NCI-H1436 treated with DMSO at 0.1 percent for 48 hours (cell line): ENCODE data around the gene SH3GLB2.
"Not testable (repeated sequence)": the region's sequence is repeated elsewhere in the genome, so short reads cannot be mapped to it uniquely, and the experiment has no call there.

Experiments
- DNase-seq: peaks from one replicate; lab custom pipeline; 2025; lab: John Stamatoyannopoulos, UW

Gene SH3GLB2

GRCh38 chr9:128998462-128998861 lies 29.7 kb downstream of the SH3GLB2 start:
- DNase-seq = no peak

DNA sequence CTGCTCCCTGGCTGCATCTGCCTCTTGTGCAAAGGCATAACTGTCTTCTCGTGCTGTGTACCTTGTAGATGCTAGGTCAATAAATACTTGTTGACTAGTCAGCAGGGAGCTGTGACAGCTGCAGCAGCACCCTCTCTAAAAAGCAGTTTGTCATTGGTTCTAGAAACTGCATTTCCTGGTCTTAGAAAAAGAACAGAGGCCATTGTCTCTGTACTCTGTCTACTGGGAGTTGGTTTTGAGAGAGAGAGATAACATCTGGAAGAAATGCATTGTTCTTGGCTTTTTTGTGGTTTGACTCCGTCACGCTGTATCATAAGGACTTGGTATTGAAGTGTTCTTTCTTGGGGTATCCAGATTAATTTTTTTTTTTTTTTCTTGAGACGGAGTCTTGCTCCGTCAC lies 32.3 kb downstream of the SH3GLB2 start:
- no peak for DNase-seq

DNA sequence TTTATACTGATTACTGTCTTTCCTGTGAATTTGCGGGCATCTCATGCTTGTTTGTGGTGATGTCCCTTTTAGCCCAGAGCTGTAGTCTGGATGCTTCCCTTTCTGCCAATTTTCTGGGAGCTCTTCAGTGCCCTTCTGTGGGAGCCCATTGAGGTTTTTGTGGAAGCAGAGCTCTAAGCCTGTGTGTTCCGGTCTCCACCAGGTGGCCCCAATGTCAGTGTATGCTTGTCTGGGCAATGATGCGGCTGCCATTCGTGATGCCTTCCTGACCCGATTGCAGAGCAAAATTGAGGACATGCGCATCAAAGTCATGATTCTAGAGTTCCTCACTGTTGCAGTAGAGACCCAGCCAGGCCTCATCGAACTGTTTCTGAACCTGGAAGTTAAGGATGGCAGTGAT lies 35.1 kb downstream of the SH3GLB2 start:
- no peak for DNase-seq

- no peak for DNase-seq
Measured at GRCh38 chr9:128987805-128988204, 40.3 kb downstream of the SH3GLB2 start.

GRCh38 chr9:128986671-128987070 lies 41.5 kb downstream of the SH3GLB2 start:
- DNase-seq = no peak

DNA sequence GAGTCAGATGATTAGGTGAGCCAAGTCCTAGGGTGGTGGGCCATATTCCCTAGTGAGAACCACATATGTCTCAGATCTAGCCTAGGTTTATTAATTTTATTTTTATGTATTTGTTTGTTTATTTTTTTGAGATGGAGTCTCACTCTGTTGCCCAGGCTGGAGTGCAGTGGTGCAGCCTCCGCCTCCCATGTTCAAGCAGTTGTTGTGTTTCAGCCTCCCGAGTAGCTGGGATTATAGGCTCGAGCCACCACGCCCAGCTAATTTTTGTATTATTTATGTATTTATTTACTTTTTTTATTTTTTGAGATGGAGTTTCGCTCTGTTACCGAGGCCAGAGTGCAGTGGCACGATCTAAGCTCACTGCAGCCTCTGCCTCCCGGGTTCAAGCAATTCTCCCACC lies 44.6 kb downstream of the SH3GLB2 start:
- DNase-seq = no peak

GRCh38 chr9:128979111-128979510 lies 49.0 kb downstream of the SH3GLB2 start:
- DNase-seq = no peak

DNA sequence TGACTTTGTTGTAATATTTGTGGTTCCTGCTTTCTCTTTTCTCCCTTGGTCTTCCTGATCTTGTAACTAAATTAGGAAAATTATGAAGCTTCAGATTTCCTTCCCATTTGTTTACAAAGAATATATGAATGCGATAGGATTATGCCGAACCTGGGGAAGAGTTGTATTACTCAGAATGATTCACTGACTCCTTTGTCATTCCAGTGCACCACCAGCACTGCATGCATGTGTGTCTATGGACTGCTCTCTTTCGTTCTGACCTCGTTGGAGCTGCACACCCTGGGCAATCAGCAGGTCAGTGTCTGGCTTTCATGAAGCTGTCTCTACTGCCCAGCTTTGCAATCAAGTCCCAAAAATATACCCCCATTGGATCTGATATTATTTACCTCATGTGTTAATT lies 55.2 kb downstream of the SH3GLB2 start:
- DNase-seq = no peak

DNA sequence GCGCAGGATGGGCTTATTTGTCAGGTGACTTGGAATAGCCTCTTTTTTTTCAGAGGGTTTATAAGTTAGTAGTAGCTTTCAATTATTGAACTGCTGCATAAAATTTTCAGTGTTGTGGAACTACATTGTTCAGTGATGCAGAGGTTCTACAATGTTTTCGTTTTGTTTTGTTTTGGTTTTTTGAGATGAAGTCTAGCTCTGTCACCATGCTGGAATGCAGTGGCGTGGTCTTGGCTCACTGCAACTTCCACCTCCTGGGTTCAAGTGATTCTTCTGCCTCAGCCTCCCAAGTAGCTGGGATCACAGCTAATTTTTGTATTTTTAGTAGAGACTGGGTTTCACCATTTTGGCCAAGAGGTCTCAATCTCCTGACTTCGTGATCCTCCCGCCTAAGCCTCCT lies 58.6 kb downstream of the SH3GLB2 start:
- no peak for DNase-seq

GRCh38 chr9:128961403-128961802 lies 66.7 kb downstream of the SH3GLB2 start:
- not testable (repeated sequence) for DNase-seq
